ENCODE data around the gene FAM120A.

DNA sequence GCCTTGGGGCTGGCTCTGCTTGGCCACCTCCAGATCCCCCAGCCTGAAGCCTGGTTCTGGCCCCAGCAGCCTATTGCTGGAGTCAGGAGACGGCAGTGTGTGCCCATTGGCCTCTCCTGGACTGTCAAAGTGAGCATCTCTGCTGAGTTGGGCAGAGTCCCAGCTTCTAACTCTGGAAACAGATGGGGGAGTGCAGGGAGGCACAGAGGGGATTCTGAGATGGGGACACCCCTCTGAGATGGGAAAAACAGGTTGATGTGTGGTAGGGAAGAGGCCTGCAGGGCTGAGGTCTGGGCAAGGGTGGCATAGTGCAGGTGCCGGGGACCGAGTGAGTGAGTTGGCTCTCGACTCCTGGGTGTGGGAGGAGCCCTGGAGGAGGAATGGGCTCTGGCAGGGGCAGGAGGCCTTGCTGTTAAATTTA is 152.4 kb downstream of the FAM120A start:
- TF ChIP-seq POLR2A (IDR thresholded peaks at IDR 0.05) (no peak), EP300 (IDR thresholded peaks at IDR 0.05) (no peak)
- TF ChIP-seq, protein P1, sequence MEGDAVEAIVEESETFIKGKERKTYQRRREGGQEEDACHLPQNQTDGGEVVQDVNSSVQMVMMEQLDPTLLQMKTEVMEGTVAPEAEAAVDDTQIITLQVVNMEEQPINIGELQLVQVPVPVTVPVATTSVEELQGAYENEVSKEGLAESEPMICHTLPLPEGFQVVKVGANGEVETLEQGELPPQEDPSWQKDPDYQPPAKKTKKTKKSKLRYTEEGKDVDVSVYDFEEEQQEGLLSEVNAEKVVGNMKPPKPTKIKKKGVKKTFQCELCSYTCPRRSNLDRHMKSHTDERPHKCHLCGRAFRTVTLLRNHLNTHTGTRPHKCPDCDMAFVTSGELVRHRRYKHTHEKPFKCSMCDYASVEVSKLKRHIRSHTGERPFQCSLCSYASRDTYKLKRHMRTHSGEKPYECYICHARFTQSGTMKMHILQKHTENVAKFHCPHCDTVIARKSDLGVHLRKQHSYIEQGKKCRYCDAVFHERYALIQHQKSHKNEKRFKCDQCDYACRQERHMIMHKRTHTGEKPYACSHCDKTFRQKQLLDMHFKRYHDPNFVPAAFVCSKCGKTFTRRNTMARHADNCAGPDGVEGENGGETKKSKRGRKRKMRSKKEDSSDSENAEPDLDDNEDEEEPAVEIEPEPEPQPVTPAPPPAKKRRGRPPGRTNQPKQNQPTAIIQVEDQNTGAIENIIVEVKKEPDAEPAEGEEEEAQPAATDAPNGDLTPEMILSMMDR (IDR thresholded peaks at IDR 0.05) = no peak
